GM12865 (cell line): Measurements from ENCODE around the gene INVS.

ENCODE experiments used
- DNase-seq: peaks from one replicate; pipeline ENCODE4 v3.0.0; 2010; ENCODE audit warnings: low read depth
- H3K4me3 ChIP-seq: 2 replicates; pipeline ENCODE4 v1.5.1; 2011; ENCODE audit warnings: mild to moderate bottlenecking, low read depth, low read length, control low read depth
- TF ChIP-seq, protein P1 (sequence below): IDR thresholded peaks from 2 replicates; pipeline ENCODE4 v1.5.1; 2011; ENCODE audit warnings: low read length, control low read depth, low read depth, inconsistent platforms; ENCODE audit not compliant: insufficient read depth; ENCODE audit errors: missing control alignments

The INVS gene

DNA sequence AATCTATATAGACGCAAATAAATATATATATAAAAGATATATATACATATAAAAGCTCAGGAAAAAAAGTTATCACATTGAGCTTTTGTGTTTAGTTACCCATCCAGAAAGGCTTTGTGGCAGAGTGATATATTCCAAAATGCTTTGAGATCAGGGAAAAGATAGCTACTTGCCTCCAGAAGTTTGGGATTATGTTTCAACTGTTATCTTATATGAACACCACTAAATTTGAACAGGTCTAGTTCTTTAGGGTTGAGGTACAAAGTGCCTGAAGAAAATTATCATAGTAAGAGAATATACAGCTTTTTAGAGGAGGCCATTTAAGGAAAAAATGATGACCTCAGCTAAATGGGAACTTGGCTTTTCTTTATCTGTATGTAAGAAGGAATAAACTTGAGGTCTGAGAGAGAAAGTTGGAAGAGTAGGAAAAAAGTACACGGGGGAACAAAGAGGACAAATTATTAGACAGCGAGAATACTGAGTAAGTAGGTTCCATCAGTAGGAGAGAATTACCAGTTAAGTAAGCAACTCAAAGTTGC, 2.6 kb upstream of the INVS start:
- DNase-seq: no peak
- peak overlapping the region; percentile 72 for H3K4me3 ChIP-seq
- TF ChIP-seq, protein P1, sequence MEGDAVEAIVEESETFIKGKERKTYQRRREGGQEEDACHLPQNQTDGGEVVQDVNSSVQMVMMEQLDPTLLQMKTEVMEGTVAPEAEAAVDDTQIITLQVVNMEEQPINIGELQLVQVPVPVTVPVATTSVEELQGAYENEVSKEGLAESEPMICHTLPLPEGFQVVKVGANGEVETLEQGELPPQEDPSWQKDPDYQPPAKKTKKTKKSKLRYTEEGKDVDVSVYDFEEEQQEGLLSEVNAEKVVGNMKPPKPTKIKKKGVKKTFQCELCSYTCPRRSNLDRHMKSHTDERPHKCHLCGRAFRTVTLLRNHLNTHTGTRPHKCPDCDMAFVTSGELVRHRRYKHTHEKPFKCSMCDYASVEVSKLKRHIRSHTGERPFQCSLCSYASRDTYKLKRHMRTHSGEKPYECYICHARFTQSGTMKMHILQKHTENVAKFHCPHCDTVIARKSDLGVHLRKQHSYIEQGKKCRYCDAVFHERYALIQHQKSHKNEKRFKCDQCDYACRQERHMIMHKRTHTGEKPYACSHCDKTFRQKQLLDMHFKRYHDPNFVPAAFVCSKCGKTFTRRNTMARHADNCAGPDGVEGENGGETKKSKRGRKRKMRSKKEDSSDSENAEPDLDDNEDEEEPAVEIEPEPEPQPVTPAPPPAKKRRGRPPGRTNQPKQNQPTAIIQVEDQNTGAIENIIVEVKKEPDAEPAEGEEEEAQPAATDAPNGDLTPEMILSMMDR: no peak

DNA sequence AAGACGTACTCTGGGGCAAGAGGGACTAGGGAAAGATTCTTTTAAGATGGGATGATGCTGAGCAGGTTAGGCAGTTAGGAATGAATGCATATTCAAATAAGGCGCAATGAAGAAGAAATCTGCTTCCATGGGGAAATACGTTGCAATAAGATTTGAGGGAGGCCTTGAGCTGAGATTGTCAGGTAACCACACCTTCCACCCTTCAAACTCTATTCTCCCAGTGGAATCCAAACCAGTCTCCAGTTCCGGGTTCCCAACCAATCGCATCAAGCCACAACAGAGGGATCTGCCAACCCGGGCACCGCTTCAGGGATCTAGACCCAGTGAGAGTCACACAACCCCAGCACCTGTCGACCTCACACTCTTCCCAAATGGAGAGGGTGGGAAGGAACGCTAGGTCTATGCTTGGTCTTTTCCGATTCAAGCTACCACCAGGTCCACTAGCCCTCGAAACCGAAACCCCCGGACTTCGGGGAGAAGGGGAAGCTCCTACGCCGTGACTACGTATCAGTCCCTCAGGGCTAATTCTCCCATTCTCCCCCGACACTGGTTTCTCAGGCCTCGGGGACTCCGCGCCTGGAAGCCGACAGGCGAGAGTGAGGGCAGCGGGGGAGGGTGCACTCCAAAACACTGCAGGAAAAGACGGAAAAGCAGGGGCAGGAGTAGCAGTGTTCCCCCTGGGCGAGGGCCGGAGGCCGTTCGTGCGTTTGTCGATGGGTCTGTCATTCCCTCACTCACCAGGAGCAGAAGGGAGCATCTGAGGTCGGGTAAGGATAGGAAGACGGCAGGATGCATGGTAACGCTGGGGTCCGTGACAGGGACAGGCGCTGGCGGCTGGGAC, 777 bp upstream of the INVS start:
- peak overlapping the region; percentile 72 for H3K4me3 ChIP-seq
- peak; percentile 72 for DNase-seq
- TF ChIP-seq, protein P1: no peak

DNA sequence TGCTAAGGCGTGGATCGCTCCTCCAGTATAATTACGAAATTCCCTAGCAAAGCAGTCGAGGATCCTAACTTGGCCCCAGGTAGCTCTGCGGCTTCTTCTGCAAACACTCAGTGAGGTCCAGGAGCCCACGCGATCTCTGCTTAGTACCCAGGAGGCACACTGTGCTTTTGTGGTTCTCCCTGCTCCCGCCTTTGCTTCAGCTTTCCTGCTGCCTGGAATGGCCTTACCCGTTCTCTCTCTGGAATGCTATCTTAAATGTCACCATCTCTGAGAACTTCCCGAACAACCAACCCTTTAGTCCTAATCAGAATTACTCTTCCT, 639 bp downstream of the INVS start:
- TF ChIP-seq, protein P1: no peak
- DNase-seq: peak; percentile 25
- peak overlapping the region; percentile 72 for H3K4me3 ChIP-seq

DNA sequence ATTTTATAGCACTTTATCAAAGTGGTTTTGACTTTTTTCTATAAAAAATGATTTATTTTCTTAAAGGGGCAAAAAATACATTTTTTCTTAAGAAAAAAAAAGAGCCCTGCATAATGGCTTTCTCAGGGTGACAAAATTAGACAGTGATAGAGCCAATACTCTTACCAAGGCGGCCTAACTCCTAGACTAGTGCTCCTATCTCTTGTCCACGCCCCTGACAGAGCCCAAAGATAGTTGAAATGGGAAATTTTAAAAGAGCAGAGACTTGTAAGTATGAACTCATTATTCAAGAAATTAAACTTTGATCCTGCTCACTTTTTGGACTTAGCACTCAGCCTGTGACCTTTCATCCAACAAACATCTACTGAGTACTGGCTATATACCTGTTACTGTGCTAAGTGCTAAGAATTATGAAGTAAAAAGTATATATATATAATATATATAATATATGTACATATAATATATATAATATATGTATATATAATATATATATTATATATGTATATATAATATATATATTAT, 1.2 kb downstream of the INVS start:
- DNase-seq: no peak
- TF ChIP-seq, protein P1: no peak
- peak overlapping the region; percentile 72 for H3K4me3 ChIP-seq

DNA sequence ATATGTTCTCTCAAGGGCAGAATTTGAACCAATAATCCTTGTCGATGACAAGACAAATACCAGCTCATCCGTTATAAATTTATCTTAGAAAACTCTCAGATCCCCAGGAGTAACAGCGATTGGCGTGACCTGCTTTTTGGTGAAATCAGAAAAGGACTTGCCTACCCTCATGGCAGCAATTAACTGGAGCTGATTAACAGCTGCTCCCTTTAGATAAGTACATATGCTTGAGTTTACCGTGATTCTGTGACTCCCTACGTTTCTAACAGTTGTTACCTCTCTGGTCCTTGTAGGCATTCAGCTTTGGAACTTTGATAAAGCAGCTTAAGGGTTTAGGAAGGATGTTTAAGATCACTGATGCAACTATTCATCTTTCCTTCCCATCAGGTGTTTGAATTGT, 2.6 kb downstream of the INVS start:
- TF ChIP-seq, protein P1: no peak
- no peak overlapping the region for H3K4me3 ChIP-seq

DNA sequence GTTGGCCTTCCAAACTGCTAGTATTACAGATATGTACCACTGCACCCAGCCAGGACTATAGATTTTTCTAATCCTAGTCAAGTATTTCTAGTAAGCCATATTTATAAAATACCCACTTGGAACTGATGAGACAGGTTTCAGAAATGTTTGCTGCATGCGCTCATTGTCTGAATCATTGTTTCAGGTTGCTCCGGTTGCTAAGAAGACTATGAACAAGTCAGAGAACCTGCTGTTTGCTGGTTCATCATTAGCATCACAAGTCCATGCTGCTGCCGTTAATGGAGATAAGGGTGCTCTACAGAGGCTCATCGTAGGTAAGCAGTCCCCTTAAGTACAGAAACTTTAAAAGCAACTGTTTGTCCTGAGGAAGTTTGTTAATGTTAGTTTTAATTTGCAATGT, 5.3 kb downstream of the INVS start:
- TF ChIP-seq, protein P1: no peak
- H3K4me3 ChIP-seq: no peak overlapping the region
- no peak for DNase-seq

More for the DNA sequence above, 2.6 kb downstream of the INVS start:
- DNase-seq: no peak

DNA sequence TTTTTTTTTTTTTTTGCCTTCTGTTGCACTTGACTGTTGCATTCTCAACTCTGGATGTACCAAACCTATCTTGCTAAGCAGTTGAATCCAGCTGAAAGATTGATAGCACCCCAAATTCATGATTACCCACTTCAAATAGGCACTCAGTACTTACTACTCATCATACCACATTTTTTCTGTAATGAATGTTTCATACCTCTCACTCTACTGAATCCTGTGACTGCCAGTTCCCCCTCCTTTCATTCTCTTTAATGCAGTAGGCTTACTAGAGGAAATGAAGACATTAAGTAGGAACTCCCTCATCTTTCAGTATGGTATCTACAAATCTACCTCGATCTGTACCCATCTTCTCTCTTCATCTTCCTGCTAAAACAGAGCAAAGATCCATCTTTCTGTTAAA, 6.8 kb downstream of the INVS start:
- TF ChIP-seq, protein P1: no peak
- no peak overlapping the region for H3K4me3 ChIP-seq
- DNase-seq: no peak
